GM19438 (cell line): ENCODE results near the gene LHFPL3.
"Not testable (repeated sequence)": the region's sequence is repeated elsewhere in the genome, so short reads cannot be mapped to it uniquely, and the experiment has no call there.

Source experiments
- ATAC-seq: cut with Tn5 transposase; IDR thresholded peaks from one replicate; pipeline ENCODE4 v1.9.1; 2021; ENCODE audit warnings: low read depth; ENCODE audit not compliant: unreplicated experiment

LHFPL3 gene

DNA sequence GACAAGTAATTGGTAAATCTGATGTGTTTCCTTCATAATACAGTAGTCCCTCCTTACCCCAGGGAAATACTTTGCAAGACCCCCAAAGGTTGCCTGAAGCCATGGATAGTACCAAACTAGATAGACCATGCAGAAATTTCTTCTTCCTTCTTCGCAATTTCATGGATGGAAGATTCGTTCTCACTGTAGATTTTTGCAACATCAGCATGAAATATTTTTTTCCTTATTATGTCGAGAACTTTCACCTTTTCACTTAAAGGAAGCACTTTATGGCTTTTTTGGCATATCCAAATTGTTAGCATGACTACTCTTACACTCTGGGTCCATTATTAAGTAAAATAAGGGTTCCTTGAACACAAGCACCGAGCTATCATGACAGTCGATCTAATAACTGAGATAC, 333.2 kb downstream of the LHFPL3 start:
- no peak for ATAC-seq

DNA sequence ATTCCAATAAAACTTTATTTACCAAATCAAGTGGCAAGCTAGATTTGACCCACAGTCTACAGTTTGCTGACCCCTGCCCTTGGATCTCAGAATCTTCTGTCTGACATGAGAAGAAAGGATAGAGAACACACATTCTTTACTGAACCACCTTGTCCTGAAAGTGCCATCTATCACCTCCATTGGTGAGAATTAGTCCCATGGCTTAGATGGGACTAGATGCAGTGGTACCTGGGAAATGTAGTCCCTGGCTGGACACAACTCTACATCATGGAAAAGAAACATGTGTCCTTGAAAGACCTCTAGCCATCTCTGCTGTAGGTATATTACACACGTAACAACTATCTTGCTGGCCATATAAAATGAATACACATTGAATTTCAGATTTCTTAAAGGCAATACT, 336.2 kb downstream of the LHFPL3 start:
- no peak for ATAC-seq

DNA sequence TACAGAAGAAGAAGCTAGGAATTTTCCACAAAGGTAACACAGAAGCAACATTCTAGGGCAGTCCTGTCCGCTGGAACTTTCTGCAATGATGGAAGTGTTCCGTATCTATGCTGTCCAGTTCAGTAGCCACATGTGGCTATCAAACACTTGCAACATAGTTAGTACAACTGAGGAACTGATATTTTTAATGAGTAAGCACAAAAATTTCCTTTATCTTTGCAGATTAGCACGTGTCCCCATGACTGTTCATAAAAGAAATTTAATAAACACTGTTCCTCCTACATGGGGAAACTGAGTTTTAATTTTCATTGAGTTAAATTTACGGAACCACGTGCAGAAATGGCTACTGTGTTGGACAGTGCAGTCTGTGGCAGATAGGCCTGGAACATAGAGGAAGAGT, 349.2 kb downstream of the LHFPL3 start:
- no peak for ATAC-seq

DNA sequence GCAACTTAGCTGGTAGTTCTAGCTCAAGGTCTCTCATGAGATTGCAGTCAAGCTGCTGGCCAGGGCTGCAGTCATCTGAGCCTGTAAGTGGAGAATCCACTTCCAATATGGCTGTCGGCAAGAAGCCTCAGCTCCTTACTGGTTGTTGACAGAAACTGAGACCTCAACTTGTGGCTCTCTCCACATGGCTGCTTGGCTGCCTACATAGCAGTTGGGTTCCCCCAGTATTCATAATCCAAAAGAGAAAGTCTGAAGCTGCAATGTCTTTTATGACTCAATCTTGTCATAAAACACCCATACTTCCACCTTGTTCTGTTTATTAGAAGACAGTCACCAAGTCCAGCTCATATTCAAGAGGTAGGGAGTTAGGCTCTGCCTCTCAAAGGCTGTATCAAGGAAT, 350.7 kb downstream of the LHFPL3 start:
- no peak for ATAC-seq

DNA sequence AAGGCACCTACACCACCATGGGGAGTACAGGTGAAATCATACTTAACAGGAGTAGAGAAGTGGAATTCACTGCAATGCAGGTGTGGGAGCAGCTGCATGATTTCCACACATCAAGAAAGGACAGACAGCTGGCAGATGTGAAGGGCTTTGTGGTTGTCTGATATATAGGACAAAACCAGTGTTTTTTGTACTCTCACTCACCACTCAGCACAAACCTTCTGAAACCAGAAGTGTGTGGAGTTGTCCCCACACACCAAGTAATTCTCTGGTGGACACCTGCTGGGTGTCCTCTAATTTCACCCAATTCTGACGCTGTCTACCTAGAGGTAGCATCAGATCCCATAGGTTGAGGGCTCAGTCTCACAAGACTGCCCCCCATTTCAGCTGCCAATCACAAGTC, 357.9 kb downstream of the LHFPL3 start:
- ATAC-seq: no peak

DNA sequence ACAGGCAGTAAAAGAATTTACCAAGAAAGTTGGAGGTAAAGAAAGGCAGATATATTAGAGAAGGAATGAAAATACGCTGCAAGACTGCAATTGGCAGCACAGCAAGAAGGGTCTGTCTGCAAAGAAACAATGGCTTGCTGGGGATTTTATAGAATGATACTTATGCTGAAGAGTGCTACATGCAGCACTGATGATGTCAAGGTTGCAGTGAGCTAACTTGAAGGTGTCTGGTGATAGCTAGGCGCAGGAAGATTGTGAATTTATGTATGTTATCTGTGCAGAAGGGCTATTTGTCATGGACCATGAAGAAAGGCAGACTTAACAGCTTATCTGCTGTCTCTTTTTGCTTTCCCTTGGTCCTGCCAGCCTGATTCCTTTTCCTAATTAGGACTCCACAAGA, 366.3 kb downstream of the LHFPL3 start:
- ATAC-seq: no peak

DNA sequence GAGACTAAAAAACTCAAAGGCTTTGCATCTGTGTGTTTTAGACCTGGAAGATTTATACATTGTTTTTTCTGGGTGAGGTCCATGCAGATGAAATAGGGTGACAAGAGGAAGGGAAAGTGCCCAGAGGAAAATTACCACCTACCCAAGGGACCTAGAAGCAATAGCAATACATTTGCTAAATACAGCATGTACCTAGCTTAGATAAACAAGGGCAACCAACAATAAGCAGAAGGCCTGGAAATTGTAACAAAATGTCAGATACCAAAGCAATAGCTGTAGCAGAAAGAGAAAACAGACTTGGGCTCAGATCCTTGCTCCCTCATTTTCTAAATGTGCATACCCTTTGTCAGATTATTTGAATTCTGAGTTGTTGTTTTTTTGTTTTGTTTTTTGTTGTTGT, 367.2 kb downstream of the LHFPL3 start:
- no peak for ATAC-seq

DNA sequence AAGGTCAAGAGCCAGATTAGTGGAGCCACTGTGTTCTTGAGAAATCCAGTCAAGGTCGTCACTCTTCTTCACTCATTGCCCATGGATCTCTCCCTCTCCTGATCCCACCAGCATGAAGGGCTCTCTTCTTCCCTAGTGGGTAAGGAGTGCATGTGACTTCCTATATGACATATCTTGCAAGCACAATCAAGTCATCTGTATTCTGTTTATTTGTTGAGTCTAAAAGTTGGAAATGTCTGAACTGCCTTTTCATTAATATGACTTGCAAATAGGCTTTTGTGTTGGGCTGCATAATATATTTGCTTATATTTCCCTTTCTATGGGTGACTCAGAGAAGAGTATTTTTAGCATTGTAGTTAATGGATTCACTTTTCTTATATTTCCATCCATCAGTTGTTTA, 371.9 kb downstream of the LHFPL3 start:
- no peak for ATAC-seq

DNA sequence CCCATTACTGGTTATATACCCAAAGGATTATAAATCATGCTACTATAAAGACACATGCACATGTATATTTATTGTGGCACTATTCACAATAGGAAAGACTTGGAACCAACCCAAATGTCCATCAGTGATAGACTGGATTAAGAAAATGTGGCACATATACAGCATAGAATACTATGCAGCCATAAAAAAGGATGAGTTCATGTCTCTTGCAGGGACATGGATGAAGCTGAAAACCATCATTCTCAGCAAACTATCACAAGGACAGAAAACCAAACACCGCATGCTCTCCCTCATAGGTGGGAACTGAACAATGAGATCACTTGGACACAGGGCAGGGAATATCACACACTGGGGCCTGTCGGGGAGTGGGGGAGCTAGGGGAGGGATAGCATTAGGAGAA, 392.6 kb downstream of the LHFPL3 start:
- not testable (repeated sequence) for ATAC-seq

DNA sequence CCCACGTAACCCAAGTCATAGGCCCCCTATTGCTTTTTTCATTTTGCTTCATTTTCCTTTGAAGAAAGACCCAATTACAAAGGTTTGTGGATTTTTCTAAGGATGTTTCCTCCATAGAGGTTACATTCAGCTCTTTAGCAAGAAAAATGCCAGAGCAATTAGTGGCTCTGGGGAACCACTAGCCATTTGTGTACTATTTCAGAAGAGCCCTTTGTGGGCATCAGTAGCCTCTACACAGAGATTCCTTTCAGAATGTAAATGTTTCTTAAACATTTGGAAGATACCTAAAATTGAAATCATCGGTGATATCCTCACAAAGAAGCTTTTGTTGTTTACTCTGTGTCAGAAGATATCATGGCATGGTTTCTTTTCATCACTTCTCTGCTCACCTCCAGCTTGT, 394.6 kb downstream of the LHFPL3 start:
- ATAC-seq: no peak

DNA sequence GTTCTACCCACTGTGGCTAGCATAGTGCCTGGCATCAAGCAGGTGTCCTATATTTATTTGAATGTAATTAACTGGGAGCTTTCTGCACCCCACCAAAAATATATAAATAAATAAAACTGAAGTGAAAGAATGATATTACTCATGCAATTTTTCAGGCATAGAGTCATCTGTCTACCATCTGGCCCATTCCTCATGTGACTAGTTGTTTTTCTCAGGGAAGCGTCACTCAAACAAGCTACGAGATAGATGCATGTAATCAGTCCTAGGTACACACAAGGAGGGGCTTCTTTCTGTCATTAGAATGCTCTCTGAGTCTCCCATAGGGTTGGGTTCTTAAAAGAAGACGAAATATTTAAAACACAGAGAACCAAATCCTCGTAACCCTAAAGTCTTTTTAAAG, 430.1 kb downstream of the LHFPL3 start:
- ATAC-seq: no peak

DNA sequence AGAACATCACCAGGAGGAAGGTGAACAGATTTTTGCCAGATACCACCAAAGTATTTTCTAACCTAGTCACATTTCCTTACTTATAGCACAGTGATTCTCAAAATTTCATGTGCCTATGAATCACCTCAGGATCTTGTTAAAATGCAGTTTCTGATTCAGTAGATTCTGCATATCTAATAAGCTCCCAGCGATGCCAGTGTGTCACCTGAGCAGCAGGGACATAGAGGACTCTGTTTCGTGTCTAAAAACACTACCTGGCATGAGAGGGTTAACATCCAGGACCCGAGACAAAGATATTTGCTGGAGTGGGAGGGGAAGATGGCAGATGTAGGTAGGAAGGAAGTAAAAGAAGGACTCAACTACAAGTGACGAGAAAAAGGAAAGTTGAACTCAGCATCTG, 433.5 kb downstream of the LHFPL3 start:
- no peak for ATAC-seq

DNA sequence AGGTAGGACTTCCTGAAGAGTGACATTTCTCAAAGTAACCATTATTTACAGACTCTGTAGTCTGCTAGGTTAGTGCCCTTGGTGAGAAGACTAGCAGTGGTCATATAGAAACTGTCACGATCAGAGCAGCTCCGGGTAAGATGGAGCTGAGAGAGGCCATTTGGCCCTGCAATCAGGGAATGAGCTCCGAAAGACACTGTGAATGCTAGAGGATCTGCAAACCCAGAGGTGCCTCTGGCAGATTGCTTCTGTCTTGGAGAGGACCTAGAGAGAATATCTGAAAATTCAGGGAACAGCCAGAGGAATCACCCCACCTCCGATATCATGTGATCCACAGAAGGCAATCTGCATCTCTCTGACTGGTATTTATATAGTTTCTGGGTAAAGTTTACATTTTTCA, 438.7 kb downstream of the LHFPL3 start:
- no peak for ATAC-seq

DNA sequence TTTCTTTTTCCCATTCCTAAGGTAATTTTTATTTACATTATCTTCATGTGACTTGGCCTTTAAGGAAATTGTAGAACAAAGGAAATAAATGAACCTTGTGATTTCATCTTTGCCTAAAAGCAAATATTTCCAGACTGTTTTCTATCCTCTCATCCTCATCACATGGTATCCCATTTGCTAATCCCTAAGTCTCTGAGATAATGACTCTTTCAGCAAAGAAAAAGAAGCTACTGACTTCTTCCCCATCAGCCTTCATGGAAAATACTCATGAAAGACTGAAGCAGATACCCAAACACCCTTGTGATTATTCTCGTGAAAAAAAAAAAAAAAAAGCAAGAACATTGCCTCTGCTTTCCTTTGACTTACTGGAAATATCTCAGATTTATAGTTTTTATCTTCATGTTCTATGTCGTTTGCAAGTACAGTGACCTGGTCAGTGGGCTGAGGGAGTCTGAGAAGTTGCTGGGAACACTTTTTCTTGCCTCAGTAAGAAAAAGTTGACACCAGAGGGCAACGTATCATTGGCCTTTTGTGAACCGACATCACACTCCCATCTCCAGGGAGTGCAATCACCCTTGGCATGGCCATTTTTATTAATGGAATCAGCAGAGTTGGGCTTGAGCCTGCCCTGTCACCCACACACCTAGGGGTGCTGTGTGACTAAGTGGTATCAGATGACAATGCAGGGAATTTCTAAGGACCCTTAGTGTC, 439.6 kb downstream of the LHFPL3 start:
- ATAC-seq: no peak

DNA sequence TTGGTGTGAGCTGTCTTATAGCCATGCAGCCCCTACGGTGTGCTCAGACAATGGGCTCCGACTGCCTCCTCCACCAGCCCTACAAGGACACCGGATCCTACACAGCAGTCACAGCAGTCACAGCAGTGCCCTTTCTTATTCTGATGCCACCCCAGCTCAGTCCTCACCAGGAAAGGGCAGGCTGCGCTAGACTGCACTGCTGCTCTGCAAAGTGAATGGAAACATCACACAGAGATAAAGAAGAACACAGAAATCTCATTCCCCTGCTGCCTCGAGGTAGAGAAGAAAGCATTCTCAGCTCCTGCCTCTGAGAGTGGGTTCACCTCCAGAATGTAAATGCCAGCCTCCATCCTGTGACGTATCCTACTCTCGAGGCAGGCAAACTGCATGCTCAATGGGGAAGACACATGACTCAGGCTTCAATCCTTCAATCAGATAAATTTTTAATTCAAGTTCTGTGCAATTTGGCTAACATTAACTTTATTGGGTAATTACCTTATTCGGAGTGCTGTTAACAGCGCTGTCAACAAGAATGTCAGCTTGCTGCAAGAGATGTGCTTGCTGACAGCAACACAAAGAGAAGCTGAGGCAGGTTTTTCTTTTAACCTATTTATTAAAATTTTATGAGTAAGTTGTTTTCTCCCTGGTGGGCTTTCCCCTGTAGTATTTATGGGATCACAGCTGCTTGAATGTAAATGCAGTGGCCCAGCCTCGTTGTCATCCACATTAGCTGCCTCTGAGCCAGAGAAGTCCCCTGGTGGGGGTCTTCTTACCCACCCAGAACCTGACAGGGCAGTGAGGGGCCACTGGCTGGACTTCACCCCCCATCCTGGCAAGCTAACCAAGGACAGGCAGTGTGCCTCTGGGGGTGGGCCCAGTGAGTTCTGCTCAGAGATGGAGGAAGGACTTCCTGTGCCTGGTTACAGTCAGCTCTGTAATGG, 444.3 kb downstream of the LHFPL3 start:
- no peak for ATAC-seq

DNA sequence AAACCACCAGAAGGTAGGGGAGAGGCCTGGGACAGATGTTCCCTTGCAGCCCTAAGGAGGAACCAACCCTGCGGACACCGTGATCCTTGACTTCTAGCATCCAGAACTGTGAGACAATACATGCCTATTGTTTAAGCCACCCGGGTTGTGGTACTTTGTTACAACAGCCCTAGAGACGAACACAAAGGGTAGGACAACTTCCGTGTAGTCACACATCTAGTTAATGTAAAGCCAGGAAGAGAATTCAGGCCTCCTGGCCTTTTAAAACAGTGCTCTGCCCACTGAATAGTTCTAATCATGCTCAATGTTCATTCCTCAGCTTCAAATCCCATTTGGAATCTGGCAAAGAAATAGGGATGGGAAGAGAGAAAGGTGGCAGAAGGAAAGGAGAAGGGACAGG, 445.4 kb downstream of the LHFPL3 start:
- ATAC-seq: no peak

DNA sequence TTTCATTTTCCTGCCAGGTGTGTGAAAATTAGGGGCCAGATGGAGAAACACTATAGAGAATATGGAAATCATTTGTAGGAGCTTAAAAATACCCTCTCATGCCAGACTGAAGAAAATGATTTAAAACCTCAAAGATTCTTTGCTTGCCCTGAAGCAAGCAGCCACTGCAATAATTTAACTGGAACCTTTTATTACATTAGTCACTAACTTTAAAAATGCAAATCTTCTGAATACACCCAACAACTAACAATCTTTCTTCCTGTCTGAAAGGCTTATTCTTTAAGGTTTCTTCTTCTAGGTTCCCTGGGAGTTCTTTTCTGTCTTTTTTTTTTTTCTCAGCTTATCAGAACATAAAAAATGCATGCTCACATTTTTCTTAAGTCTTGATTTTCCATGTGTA, 447.1 kb downstream of the LHFPL3 start:
- no peak for ATAC-seq

DNA sequence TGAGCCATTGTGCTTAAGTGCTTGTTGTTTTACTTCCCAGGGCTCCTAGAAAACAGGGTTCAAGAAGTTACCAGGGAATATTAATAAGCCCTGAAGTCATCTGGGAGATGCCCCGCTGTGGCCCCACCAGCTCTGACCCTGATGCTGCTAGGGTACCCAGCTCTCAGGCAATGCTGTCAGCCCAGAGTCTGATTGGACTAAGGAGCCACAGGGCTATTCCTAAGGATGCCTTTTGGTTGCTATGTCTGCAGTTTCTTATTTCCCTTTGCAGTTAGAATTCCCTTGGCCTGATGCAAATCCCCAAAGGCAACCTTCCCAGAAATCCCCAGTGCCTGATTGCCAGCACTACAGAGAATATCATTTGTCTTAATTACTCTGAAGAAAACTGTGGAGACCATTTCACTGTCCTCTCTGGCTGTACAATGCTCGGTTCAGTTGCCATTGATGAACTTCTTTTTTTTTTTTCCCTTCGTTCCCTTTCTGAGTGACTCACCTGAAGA, 448.9 kb downstream of the LHFPL3 start:
- ATAC-seq: no peak

DNA sequence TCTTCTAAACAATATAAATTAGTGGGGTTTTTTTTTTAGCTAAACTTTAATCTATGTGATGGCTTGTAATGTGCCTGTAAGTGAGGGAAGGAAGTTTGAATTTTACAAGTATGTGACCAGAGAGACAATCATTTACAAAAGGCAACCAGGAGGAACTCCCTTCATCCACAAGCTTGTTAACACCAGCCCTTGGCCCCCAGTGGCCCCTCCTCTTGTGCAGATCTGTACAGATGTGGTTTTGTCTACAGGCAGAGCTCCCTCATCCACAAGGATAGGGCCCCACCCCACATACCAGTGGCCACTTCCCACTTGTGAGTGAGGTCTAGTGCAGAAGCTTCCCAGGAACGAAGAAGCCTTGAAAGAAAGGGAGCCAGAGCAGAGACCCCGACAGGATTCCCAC, 451.5 kb downstream of the LHFPL3 start:
- ATAC-seq: no peak

DNA sequence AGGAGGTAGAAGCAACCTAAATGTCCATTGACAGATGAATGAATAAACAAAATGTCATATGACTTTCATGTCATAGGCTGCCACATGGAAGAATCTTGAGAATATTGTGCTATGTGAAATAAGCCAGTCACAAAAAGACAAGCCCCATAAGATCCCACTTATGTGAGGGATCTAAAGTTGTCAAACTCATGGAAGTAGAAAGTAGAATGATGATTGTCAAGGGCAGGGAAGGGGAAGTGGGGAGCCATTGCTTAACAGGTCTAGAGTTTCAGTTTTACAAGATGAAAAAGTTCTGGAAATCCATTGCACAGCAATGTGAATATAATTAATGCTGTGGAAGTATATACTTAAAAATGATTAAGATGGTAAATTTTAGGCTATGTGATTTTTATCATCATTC, 456.3 kb downstream of the LHFPL3 start:
- no peak for ATAC-seq

DNA sequence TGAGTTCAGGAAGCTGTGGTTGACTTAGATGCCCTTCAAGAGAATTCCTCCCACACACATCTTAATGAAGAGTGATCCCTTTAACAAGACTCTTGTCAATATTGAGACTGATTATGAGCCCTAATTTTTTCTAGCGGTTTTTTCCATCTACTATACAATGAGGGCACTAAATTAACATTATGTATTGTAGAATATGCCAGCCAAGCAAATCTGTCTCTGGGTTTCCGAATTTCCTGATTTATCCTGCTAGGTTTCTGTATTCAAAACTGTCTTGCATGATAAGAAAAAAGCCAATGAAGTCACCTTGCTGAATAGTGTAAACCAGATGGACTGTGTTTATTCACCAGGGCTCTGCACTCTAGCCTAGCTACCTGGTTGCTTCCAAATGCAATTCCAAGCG, 461.4 kb downstream of the LHFPL3 start:
- ATAC-seq: no peak

DNA sequence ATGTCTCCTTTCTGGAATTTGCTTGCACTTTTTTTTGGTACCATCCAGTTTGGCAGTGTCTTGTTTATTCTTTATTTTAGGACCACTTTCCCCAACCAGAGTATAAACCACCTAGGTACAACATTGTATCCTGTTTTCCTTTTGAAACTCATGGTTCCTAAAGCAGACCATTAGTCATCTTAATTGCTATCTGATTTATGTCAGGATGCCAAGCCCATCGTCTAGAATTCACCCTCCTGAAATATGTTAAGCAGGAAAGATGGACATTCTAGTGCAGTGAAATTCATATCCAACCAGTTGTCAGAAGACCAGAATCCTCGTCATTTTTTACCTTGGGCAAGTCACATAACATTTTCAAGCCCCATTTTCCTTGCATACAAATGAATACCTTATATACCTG, 462.0 kb downstream of the LHFPL3 start:
- ATAC-seq: no peak
